Uterus (tissue), 4 donors: Measurements from ENCODE around the gene ADIPOQ. TPM values are rescaled to one million over a fixed set of nuclear protein-coding genes. Genes with fewer than 3 reads are reported as not detected.
"Not testable (repeated sequence)": the region's sequence is repeated elsewhere in the genome, so short reads cannot be mapped to it uniquely, and the experiment has no call there.

Experiments used
- DNase-seq, 2 donors: peaks; one replicate each; pipeline ENCODE4 v3.0.0-alpha.2; 2019 to 2020
- H3K27ac ChIP-seq, 2 donors: fragments of 200-600 bp; sonication (generic); 1 replicate in 1 of 2; 2 replicates in 1 of 2; pipeline ENCODE4 v1.5.1; 2016 to 2018
- H3K27me3 ChIP-seq, 2 donors: fragments of 200-600 bp; sonication (generic); one replicate each; pipeline ENCODE4 v1.5.1; 2018 to 2019; ENCODE audit warnings: control low read depth in 1 of 2
- H3K36me3 ChIP-seq, 2 donors: fragments of 200-600 bp; sonication (generic); one replicate each; pipeline ENCODE4 v1.5.1; 2019; ENCODE audit warnings: control low read depth in 1 of 2
- H3K4me1 ChIP-seq, 2 donors: fragments of 200-600 bp; sonication (generic); one replicate each; pipeline ENCODE4 v1.5.1; 2018 to 2019; ENCODE audit warnings: control low read depth in 1 of 2
- H3K4me3 ChIP-seq, 2 donors: fragments of 200-600 bp; sonication (generic); 1 replicate in 1 of 2; 2 replicates in 1 of 2; pipeline ENCODE4 v1.5.1; 2018 to 2019; ENCODE audit warnings: mild to moderate bottlenecking in 1 of 2
- H3K9me3 ChIP-seq, 2 donors: fragments of 200-600 bp; sonication (generic); one replicate each; pipeline ENCODE4 v1.5.1; 2019; ENCODE audit warnings: control low read depth in 1 of 2
- CTCF ChIP-seq, 4 experiments: fragments of 200-600 bp in 2 of 4; fragments of 450-650 bp in 2 of 4; sonication (generic) in 2 of 4; IDR thresholded peaks; one replicate each; pipeline ENCODE4 v1.5.1; 2016 to 2019; ENCODE audit warnings: antibody characterized with exemption in 4 of 4, mild to moderate bottlenecking in 2 of 4, moderate library complexity in 1 of 4
- POLR2A ChIP-seq, 2 donors: fragments of 450-650 bp; IDR thresholded peaks; one replicate each; pipeline ENCODE4 v1.6.1; 2016; ENCODE audit warnings: antibody characterized with exemption in 2 of 2, mild to moderate bottlenecking in 1 of 2, moderate library complexity in 1 of 2
- intact Hi-C: fragments of 100-400 bp; cut with DNase I; formaldehyde crosslinking; loops from one replicate; pipeline ENCODE4 v1.15.1; 2023; ENCODE audit warnings: low total_unique reads
- total RNA-seq, 4 donors: library from RNA; depleted of rRNA in 3 of 4; stranded (reverse); fragments of >200 nt in 3 of 4; gene quantifications; one replicate each; pipeline versions ENCODE4 v1.1.0 to v1.2.4, GENCODE V29; 2014 to 2023
- donor health status: DM: yes; HTN: yes; CAD: no.

Gene ADIPOQ
- total RNA-seq, 4 donors from 2014 or later: not detected

DNA sequence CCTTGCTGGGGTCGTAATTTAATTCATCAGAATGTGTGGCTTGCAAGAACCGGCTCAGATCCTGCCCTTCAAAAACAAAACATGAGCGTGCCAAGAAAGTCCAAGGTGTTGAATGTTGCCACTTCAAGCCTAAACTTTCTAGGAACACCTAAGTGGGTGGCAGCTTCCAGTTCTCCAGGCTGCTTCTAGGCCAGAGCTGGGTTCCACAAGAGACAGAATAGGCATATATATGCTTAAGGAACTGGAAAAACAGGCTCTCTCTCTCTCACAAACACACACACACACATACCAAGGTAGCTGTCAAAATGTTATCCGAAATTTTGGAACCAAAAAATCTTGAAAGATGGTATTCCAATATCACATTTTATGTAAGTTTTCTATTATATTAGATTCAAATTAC, 890 bp upstream of the ADIPOQ start:
- TF ChIP-seq POLR2A (IDR thresholded peaks at IDR 0.05): no peak
- TF ChIP-seq CTCF (IDR thresholded peaks at IDR 0.05): no peak
- Histone ChIP-seq H3K27me3 (no peaks in the 10 kb centered on the region), H3K4me3 (no peak overlapping the region), H3K4me1 (no peaks in the 10 kb centered on the region), H3K9me3 (no peaks in the 10 kb centered on the region), H3K27ac (no peak overlapping the region), H3K36me3 (no peaks in the 10 kb centered on the region)
- DNase-seq: no peak
- intact Hi-C loops: no loop called here

DNA sequence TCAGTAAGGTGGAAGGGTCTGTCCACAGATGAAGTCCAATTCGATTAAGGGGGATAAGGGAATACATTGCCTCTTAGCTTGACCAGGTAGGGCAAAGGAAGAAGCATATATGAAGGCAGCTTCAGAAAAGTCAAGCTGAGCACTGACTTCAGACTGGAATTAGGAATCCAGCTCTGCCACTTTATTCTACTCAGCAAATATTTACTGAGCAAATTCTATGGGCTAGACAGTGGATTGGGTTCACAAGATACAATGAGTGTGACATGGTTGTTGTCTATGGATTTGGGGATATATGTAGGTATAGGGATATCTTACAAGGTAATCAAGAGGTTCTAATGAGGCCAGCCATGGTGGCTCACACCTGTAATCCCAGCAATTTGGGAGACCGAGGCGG, 526 bp downstream of the ADIPOQ start:
- Histone ChIP-seq H3K27ac (no peak overlapping the region), H3K9me3 (no peaks in the 10 kb centered on the region), H3K4me3 (no peak overlapping the region), H3K36me3 (no peaks in the 10 kb centered on the region), H3K27me3 (no peaks in the 10 kb centered on the region), H3K4me1 (no peaks in the 10 kb centered on the region)
- DNase-seq: no peak
- intact Hi-C loops: no loop called here
- TF ChIP-seq POLR2A (IDR thresholded peaks at IDR 0.05): no peak

- TF ChIP-seq POLR2A (IDR thresholded peaks at IDR 0.05): no peak
- DNase-seq: no peak
- Histone ChIP-seq H3K36me3 (no peaks in the 10 kb centered on the region), H3K4me1 (no peaks in the 10 kb centered on the region), H3K27ac (no peak overlapping the region), H3K27me3 (no peaks in the 10 kb centered on the region), H3K4me3 (no peak overlapping the region), H3K9me3 (no peaks in the 10 kb centered on the region)
- intact Hi-C loops: no loop called here
These were observed 2.4 kb downstream of the ADIPOQ start for GRCh38 chr3:186844908-186845307.

- no peak for DNase-seq
- no peak for TF ChIP-seq POLR2A (IDR thresholded peaks at IDR 0.05)
- no peak for TF ChIP-seq CTCF (IDR thresholded peaks at IDR 0.05)
- intact Hi-C loops: no loop called here
- no peak overlapping the region for H3K4me3 ChIP-seq
- no peaks in the 10 kb centered on the region for H3K4me1 ChIP-seq
- H3K36me3 ChIP-seq: no peaks in the 10 kb centered on the region
- H3K27me3 ChIP-seq: no peaks in the 10 kb centered on the region
- no peak overlapping the region for H3K27ac ChIP-seq
- no peaks in the 10 kb centered on the region for H3K9me3 ChIP-seq
These were observed 3.2 kb downstream of the ADIPOQ start for GRCh38 chr3:186845756-186846155.

DNA sequence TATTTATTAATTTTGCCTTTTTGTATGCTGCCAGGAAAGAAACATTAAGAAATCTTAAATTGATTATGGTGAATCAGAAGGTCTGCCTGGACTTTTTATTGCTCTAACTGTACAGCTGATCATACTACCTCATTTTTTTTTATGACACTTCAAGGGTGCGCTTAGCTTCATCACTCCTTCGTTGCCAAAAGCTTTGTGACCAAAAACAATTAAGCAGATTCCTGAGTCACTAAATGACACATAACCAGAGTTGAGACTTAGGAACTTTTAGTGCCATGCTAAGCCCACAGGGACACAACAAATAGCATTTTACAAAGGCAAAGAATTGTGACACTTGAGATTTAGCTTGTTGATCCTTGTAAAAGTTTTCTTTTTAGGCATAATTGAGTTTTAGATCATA, 4.9 kb downstream of the ADIPOQ start:
- no peaks in the 10 kb centered on the region for H3K9me3 ChIP-seq
- intact Hi-C loops: no loop called here

GRCh38 chr3:186849374-186849975, 7.0 kb downstream of the ADIPOQ start:
- no peak for DNase-seq
- H3K4me3 ChIP-seq: no peak overlapping the region
- H3K27ac ChIP-seq: no peak overlapping the region
- no peaks in the 10 kb centered on the region for H3K9me3 ChIP-seq
- TF ChIP-seq CTCF (IDR thresholded peaks at IDR 0.05): peak in 3 of 4 experiments; percentile 32 to 52 (median 35)
- TF ChIP-seq POLR2A (IDR thresholded peaks at IDR 0.05): no peak
- no peaks in the 10 kb centered on the region for H3K36me3 ChIP-seq
- H3K27me3 ChIP-seq: no peaks in the 10 kb centered on the region
- no peaks in the 10 kb centered on the region for H3K4me1 ChIP-seq
- intact Hi-C loops: no loop called here

More for the DNA sequence above, 4.9 kb downstream of the ADIPOQ start:
- H3K36me3 ChIP-seq: no peaks in the 10 kb centered on the region
- no peak overlapping the region for H3K27ac ChIP-seq
- no peaks in the 10 kb centered on the region for H3K4me1 ChIP-seq
- DNase-seq: no peak
- no peaks in the 10 kb centered on the region for H3K27me3 ChIP-seq
- TF ChIP-seq POLR2A (IDR thresholded peaks at IDR 0.05): no peak
- no peak for TF ChIP-seq CTCF (IDR thresholded peaks at IDR 0.05)
- no peak overlapping the region for H3K4me3 ChIP-seq

DNA sequence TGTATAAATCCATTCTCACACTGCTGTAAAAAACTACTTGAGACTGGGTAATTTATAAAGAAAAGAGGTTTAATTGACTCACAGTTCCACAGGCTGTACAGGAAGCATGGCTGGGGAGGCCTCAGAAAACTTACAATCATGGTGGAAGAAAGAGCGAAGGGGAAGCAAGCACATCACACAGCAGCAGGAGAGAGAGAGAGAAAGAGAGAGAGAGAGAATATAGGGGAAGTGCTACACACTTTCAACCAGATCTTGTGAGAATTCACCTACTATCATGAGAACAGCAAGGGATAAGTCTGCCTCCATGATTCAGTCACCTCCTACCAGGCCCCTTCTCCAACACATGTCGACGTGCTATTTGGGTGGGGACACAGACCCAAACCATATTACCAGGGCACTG, 9.3 kb downstream of the ADIPOQ start:
- intact Hi-C loops, H3K9me3 ChIP-seq, DNase-seq, H3K36me3 ChIP-seq, H3K27ac ChIP-seq, H3K4me1 ChIP-seq, H3K4me3 ChIP-seq, H3K27me3 ChIP-seq: not testable (repeated sequence)
